OCI-LY3 (cell line): Measurements from ENCODE around the gene ASH1L.

Experiments
- H2AFZ ChIP-seq: fragments of 200-600, 300-600 bp; shearing (Covaris generic); 2 replicates; pipeline ENCODE4 v1.6.0; 2014; ENCODE audit warnings: antibody characterized with exemption, low read depth, low read length
- H3K27ac ChIP-seq: fragments of 200-600, 300-600 bp; sonication (generic); 2 replicates; pipeline ENCODE4 v1.5.1; 2014; ENCODE audit warnings: mild to moderate bottlenecking, low read length, moderate library complexity, mixed read lengths
- H3K27me3 ChIP-seq: fragments of 200-600, 300-600 bp; sonication (generic); 2 replicates; pipeline ENCODE4 v1.6.1; 2014; ENCODE audit warnings: low read depth, low read length, mixed read lengths
- H3K36me3 ChIP-seq: fragments of 200-600, 300-600 bp; sonication (generic); replicated peaks from 2 replicates; pipeline ENCODE3; 2014; ENCODE audit warnings: low read depth, low read length, mixed read lengths
- H3K4me1 ChIP-seq: fragments of 300-600, 200-600 bp; sonication (generic); 2 replicates; pipeline ENCODE4 v1.6.1; 2014; ENCODE audit warnings: low read length, mixed read lengths
- H3K4me2 ChIP-seq: fragments of 200-600, 300-600 bp; sonication (generic); 2 replicates; pipeline ENCODE4 v1.6.1; 2014; ENCODE audit warnings: low read length, mixed read lengths
- H3K4me3 ChIP-seq: fragments of 300-600, 200-600 bp; sonication (generic); 2 replicates; pipeline ENCODE4 v1.5.1; 2014; ENCODE audit warnings: antibody characterized with exemption, mild to moderate bottlenecking, low read length, moderate library complexity
- H3K79me2 ChIP-seq: fragments of 300-600, 200-600 bp; shearing (Covaris generic); 2 replicates; pipeline ENCODE4 v1.6.1; 2014; ENCODE audit warnings: mild to moderate bottlenecking, low read length, mixed read lengths
- H3K9ac ChIP-seq: fragments of 300-600, 200-600 bp; shearing (Covaris generic); 2 replicates; pipeline ENCODE4 v1.6.0; 2014; ENCODE audit warnings: mild to moderate bottlenecking, low read length, moderate library complexity
- H3K9me3 ChIP-seq: fragments of 200-600, 300-600 bp; shearing (Covaris generic); 2 replicates; pipeline ENCODE4 v1.6.1; 2014; ENCODE audit warnings: low read length, mixed read lengths; ENCODE audit not compliant: insufficient read depth
- H4K20me1 ChIP-seq: fragments of 200-600, 300-600 bp; sonication (generic); 2 replicates; pipeline ENCODE4 v1.6.1; 2016; ENCODE audit warnings: low read length, mixed read lengths; ENCODE audit not compliant: insufficient read depth
- CTCF ChIP-seq: fragments of 200-600, 300-600 bp; sonication (generic); IDR thresholded peaks from 2 replicates; pipeline ENCODE4 v1.5.1; 2014; ENCODE audit warnings: antibody characterized with exemption, low read length, low read depth
- EZH2phosphoT487 ChIP-seq: fragments of 200-600 bp; shearing (Covaris generic); IDR thresholded peaks from 2 replicates; pipeline ENCODE4 v1.6.1; 2018; ENCODE audit warnings: antibody characterized with exemption, mixed run types, low read depth

The ASH1L gene

GRCh38 chr1:155472491-155473083 is 90.0 kb downstream of the ASH1L start:
- Histone ChIP-seq H3K4me2 (no peak overlapping the region), H3K9me3 (peaks cover 20% of the 10 kb centered on the region; the same call in 1 of the 2 replicates), H3K4me1 (no peaks in the 10 kb centered on the region), H2AFZ (no peak overlapping the region), H4K20me1 (peaks cover 4% of the 10 kb centered on the region; the same call in 1 of the 2 replicates), H3K79me2 (peaks cover 41% of the 10 kb centered on the region), H3K36me3 (peaks cover 24% of the 10 kb centered on the region), H3K4me3 (no peak overlapping the region), H3K9ac (no peak overlapping the region), H3K27ac (no peak overlapping the region), H3K27me3 (no peaks in the 10 kb centered on the region)
- no peak for TF ChIP-seq CTCF
- TF ChIP-seq EZH2phosphoT487, result no peak

- peaks cover 20% of the 10 kb centered on the region; the same call in 1 of the 2 replicates for H3K9me3 ChIP-seq
- H3K4me2 ChIP-seq, result no peak overlapping the region
- no peak overlapping the region for H2AFZ ChIP-seq
- H3K27me3 ChIP-seq, result no peaks in the 10 kb centered on the region
- H3K79me2 ChIP-seq, result peaks cover 45% of the 10 kb centered on the region
- no peak overlapping the region for H3K9ac ChIP-seq
- TF ChIP-seq CTCF (no peak), EZH2phosphoT487 (no peak)
- no peak overlapping the region for H3K27ac ChIP-seq
- peaks cover 4% of the 10 kb centered on the region; the same call in 1 of the 2 replicates for H4K20me1 ChIP-seq
- H3K4me1 ChIP-seq, result no peaks in the 10 kb centered on the region
- no peak overlapping the region for H3K4me3 ChIP-seq
- peaks cover 24% of the 10 kb centered on the region for H3K36me3 ChIP-seq
Observed at GRCh38 chr1:155471891-155472290, 90.7 kb downstream of the ASH1L start.

- Histone ChIP-seq H3K9ac (no peak overlapping the region), H3K4me2 (no peak overlapping the region), H3K4me3 (no peak overlapping the region), H3K4me1 (peaks cover 7% of the 10 kb centered on the region), H3K36me3 (peaks cover 24% of the 10 kb centered on the region), H3K9me3 (peaks cover 20% of the 10 kb centered on the region; the same call in 1 of the 2 replicates), H4K20me1 (peaks cover 4% of the 10 kb centered on the region; the same call in 1 of the 2 replicates), H3K27me3 (no peaks in the 10 kb centered on the region), H2AFZ (no peak overlapping the region), H3K27ac (no peak overlapping the region), H3K79me2 (peaks cover 50% of the 10 kb centered on the region)
- TF ChIP-seq CTCF, result no peak
- no peak for TF ChIP-seq EZH2phosphoT487
Observed at GRCh38 chr1:155471026-155471425, 91.6 kb downstream of the ASH1L start.

GRCh38 chr1:155466996-155467395 is 95.6 kb downstream of the ASH1L start:
- Histone ChIP-seq H3K9me3 (peaks cover 11% of the 10 kb centered on the region; the same call in 1 of the 2 replicates), H3K4me1 (peaks cover 16% of the 10 kb centered on the region), H4K20me1 (peaks cover 8% of the 10 kb centered on the region; the same call in 1 of the 2 replicates), H3K79me2 (peaks cover 44% of the 10 kb centered on the region), H3K27me3 (no peaks in the 10 kb centered on the region), H3K4me3 (no peak overlapping the region), H3K4me2 (no peak overlapping the region), H3K9ac (no peak overlapping the region), H3K36me3 (peaks cover 19% of the 10 kb centered on the region), H2AFZ (no peak overlapping the region), H3K27ac (no peak overlapping the region)
- TF ChIP-seq CTCF, result no peak
- TF ChIP-seq EZH2phosphoT487, result no peak
